Calu3 (cell line): ENCODE measurements around the gene TAS2R41. TPM values are rescaled to one million over a fixed set of nuclear protein-coding genes. Genes with fewer than 3 reads are reported as not detected.
A peak's percentile ranks its signal among the peaks of the same experiment; 100 is the strongest.

Experiments used
- BruUV-seq: library from RNA; stranded (reverse); fragments of 400-500 nt; replicated peaks from 2 replicates; lab custom pipeline; 2021; lab: Mats Ljungman, UMichigan
- CTCF ChIA-PET: fragments of 300-600 bp; sonication (Branson Sonifier 250); formaldehyde crosslinking; loops from one replicate; lab custom pipeline; 2022; ENCODE audit warnings: antibody characterized with exemption; lab: Charles Lee
- DNase-seq: peaks from one replicate; pipeline ENCODE4 v3.0.0; 2022
- H3K27ac Mint-ChIP-seq: one replicate; pipeline ENCODE4 v1.8.0; 2022; ENCODE audit warnings: mixed read lengths; ENCODE audit not compliant: unreplicated experiment
- H3K27me3 Mint-ChIP-seq: one replicate; pipeline ENCODE4 v1.8.0; 2022; ENCODE audit warnings: mixed read lengths; ENCODE audit not compliant: unreplicated experiment
- H3K36me3 Mint-ChIP-seq: one replicate; pipeline ENCODE4 v1.8.0; 2022; ENCODE audit warnings: mild to moderate bottlenecking, moderate library complexity, mixed read lengths; ENCODE audit not compliant: insufficient read depth, unreplicated experiment
- H3K4me1 Mint-ChIP-seq: one replicate; pipeline ENCODE4 v1.8.0; 2022; ENCODE audit warnings: mild to moderate bottlenecking, low read depth, mixed read lengths; ENCODE audit not compliant: unreplicated experiment
- H3K4me3 Mint-ChIP-seq: one replicate; pipeline ENCODE4 v1.8.0; 2022; ENCODE audit warnings: mild to moderate bottlenecking, low read depth, moderate library complexity, mixed read lengths; ENCODE audit not compliant: unreplicated experiment
- H3K9me3 Mint-ChIP-seq: one replicate; pipeline ENCODE4 v1.8.0; 2022; ENCODE audit warnings: low read depth, mixed read lengths; ENCODE audit not compliant: unreplicated experiment
- intact Hi-C: fragments of 100-400 bp; cut with micrococcal nuclease; formaldehyde crosslinking; loops from one replicate; pipeline ENCODE4 v1.10.0; 2022; ENCODE audit not compliant: unreplicated experiment
- total RNA-seq: library from RNA; stranded (reverse); gene quantifications from 2 replicates; pipeline ENCODE4 v1.2.3, GENCODE V29; 2022
- TF ChIP-seq, protein P1 (sequence below): fragments of 200-600 bp; IDR thresholded peaks from one replicate; pipeline ENCODE4 v1.8.0; 2022; ENCODE audit warnings: antibody characterized with exemption; ENCODE audit not compliant: unreplicated experiment

TAS2R41 gene
- total RNA-seq, 1 experiment from 2014 or later: not detected

DNA sequence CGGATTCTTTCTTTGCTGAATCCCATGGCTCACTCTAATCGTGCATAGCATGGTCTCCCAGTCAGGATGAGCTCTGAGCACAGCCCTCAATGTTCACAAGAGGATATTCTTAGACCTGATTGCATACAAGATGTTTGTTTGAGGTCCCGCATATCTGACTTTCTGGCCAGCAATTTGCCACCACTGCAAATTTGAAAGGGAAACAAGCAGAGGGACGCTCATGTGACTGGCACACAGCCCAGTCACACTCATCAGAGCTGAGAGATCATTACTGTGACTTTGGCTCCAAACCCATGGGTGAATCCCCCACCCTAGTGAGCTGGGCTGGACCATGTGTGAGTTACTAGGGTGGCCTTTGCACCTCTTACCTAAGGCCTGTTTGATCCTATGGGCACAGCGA lies 9.9 kb downstream of the TAS2R41 start:
- H3K27ac Mint-ChIP-seq: no peak overlapping the region
- H3K9me3 Mint-ChIP-seq: peaks cover 2% of the 10 kb centered on the region
- no peaks in the 10 kb centered on the region for H3K36me3 Mint-ChIP-seq
- BruUV-seq: no TSS peak
- intact Hi-C loops: no loop called here
- TF ChIP-seq, protein P1, sequence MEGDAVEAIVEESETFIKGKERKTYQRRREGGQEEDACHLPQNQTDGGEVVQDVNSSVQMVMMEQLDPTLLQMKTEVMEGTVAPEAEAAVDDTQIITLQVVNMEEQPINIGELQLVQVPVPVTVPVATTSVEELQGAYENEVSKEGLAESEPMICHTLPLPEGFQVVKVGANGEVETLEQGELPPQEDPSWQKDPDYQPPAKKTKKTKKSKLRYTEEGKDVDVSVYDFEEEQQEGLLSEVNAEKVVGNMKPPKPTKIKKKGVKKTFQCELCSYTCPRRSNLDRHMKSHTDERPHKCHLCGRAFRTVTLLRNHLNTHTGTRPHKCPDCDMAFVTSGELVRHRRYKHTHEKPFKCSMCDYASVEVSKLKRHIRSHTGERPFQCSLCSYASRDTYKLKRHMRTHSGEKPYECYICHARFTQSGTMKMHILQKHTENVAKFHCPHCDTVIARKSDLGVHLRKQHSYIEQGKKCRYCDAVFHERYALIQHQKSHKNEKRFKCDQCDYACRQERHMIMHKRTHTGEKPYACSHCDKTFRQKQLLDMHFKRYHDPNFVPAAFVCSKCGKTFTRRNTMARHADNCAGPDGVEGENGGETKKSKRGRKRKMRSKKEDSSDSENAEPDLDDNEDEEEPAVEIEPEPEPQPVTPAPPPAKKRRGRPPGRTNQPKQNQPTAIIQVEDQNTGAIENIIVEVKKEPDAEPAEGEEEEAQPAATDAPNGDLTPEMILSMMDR: no peak
- H3K4me3 Mint-ChIP-seq: no peak overlapping the region
- CTCF ChIA-PET: no interaction called here
- peaks cover 10% of the 10 kb centered on the region for H3K4me1 Mint-ChIP-seq
- no peak for DNase-seq
- no peaks in the 10 kb centered on the region for H3K27me3 Mint-ChIP-seq

DNA sequence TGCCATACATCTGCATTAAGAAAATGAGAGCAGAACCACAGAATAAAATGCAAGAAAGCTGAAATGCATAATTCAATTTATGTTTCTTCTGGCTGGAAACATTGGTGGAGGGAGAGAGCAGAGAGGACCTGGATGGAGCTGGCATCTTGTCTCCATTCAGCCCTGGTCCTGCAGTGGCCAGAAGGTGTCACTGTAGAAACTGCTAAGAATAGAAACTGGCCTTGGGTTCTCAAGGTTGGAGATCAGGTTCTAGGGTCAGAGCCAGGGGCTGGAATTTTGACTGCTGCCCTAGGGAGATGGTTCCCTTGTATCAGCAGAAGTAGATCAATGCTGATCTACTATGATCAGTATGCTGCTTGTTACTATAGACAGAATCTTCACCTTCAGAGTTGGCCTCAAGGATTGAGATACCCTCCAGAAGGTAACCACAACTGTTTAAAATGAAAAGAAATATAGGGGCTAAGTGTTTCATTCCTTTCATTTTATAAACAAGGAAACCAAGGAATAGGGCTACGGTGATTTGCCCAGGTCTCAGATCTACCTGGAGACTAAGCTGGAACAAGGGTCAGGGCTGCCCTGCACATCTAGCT lies 13.1 kb downstream of the TAS2R41 start:
- CTCF ChIA-PET: interaction anchor here (1.5 kb wide), 1 partner anchor 18 kb away, joined by 5 read pairs; no protein-coding TSS in a partner anchor
- Mint-ChIP-seq H3K27ac (no peak overlapping the region), H3K36me3 (no peaks in the 10 kb centered on the region), H3K9me3 (peaks cover 2% of the 10 kb centered on the region), H3K4me1 (peaks cover 10% of the 10 kb centered on the region), H3K4me3 (no peak overlapping the region), H3K27me3 (no peaks in the 10 kb centered on the region)
- intact Hi-C loops: loop anchor here (10.0 kb wide), 1 partner anchor 246 kb away; no protein-coding TSS in a partner anchor
- no TSS peak for BruUV-seq
- TF ChIP-seq, protein P1: peak; percentile 29
- peak; percentile 9 for DNase-seq

DNA sequence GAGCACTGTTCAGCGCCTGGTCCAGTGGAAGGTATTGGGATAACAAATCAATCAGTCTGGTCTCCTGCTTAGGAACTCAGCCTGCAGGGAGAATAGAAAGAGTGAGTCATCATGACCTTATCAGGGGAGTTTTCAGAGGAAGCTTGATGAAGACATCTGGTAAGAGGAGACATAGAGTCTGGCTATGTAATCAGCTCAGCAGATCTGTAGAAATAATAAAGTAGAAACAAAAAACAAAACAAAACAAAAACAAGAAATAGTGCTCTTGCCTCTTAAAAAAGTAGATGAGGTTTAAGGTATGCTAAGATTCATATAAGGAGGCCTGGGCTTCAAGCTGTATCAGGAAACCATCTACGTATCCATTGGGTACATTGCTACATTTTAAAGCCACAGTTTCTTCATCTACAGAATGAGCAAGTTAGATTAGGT lies 14.4 kb downstream of the TAS2R41 start:
- BruUV-seq: no TSS peak
- intact Hi-C loops: loop anchor here (10.0 kb wide), 1 partner anchor 247 kb away; no protein-coding TSS in a partner anchor
- H3K27me3 Mint-ChIP-seq: no peaks in the 10 kb centered on the region
- no peaks in the 10 kb centered on the region for H3K36me3 Mint-ChIP-seq
- TF ChIP-seq, protein P1: no peak
- CTCF ChIA-PET: interaction anchor here (1.5 kb wide), 1 partner anchor 20 kb away, joined by 5 read pairs; no protein-coding TSS in a partner anchor
- peaks cover 2% of the 10 kb centered on the region for H3K9me3 Mint-ChIP-seq
- H3K4me3 Mint-ChIP-seq: no peak overlapping the region
- peaks cover 10% of the 10 kb centered on the region for H3K4me1 Mint-ChIP-seq
- no peak overlapping the region for H3K27ac Mint-ChIP-seq
- no peak for DNase-seq

DNA sequence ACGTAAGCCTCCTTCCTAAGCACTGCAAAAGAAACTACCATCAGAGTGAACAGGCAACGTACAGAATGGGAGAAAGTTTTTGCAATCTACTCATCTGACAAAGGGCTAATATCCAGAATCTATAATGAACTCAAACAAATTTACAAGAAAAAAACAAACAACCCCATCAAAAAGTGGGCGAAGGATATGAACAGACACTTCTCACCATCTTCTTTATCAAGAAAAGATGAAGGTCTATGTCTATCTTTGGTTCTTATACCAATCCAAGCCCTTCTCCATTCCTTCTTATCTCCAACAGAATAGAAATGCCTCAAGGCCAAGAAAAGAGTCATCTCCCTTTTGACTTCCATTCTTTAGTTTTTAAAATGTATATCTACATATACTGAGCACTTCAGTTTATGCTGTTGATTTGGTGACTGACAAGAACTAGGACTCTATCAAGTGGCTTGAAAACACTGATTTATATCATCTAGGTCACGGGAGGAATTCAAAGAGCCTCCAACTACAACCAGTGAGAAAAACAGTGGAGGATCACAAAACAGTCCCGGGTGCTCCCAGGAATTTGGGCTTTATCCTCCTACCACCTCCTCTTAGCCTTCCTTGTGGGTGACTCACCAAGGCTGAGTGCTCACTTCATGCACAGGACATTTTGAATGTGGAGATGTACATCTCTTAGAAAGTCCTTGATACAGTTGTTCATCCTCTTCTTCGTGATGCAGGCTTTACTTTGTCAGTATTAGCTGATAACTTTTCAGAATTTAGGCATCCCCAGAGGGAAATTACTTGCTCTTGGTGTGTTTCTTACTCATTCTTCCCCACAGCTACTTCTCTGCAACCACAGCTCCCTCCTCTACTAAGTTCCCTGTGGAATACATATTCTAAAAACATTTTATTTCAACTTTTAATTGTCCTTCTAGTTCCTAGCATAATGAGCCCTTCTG lies 15.4 kb downstream of the TAS2R41 start:
- CTCF ChIA-PET: no interaction called here

More for the DNA sequence above, 15.4 kb downstream of the TAS2R41 start:
- DNase-seq: no peak
- Mint-ChIP-seq H3K4me1 (peaks cover 10% of the 10 kb centered on the region), H3K27ac (no peak overlapping the region), H3K4me3 (no peak overlapping the region), H3K36me3 (no peaks in the 10 kb centered on the region), H3K9me3 (peaks cover 2% of the 10 kb centered on the region), H3K27me3 (no peaks in the 10 kb centered on the region)
- intact Hi-C loops: loop anchor here (10.0 kb wide), 1 partner anchor 248 kb away; no protein-coding TSS in a partner anchor
- BruUV-seq: no TSS peak
- TF ChIP-seq, protein P1: no peak
